ENCODE measurements around the gene ACOXL.

DNA sequence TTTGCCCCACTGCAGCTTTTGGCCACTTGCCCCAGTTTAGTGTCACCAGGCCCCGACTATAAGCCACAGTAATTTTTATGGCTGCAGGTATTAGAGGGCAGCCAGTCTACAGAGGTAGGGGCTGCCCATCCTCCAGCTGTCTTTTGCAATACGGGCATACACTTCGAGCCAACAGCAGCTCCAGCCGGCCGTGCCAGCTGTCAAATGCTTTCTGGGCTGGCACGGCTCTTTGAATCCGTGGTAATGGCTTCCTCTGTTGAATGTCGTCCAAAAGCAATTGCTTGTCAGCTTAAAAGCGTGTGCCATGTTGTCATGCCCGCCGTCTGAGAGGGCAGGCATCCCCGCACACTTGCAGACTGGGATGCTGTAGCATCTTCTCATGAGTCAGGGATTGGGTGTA is 429.6 kb downstream of the ACOXL start:
- TF ChIP-seq, protein P1, sequence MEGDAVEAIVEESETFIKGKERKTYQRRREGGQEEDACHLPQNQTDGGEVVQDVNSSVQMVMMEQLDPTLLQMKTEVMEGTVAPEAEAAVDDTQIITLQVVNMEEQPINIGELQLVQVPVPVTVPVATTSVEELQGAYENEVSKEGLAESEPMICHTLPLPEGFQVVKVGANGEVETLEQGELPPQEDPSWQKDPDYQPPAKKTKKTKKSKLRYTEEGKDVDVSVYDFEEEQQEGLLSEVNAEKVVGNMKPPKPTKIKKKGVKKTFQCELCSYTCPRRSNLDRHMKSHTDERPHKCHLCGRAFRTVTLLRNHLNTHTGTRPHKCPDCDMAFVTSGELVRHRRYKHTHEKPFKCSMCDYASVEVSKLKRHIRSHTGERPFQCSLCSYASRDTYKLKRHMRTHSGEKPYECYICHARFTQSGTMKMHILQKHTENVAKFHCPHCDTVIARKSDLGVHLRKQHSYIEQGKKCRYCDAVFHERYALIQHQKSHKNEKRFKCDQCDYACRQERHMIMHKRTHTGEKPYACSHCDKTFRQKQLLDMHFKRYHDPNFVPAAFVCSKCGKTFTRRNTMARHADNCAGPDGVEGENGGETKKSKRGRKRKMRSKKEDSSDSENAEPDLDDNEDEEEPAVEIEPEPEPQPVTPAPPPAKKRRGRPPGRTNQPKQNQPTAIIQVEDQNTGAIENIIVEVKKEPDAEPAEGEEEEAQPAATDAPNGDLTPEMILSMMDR (IDR thresholded peaks at IDR 0.05 in 2 of 3, conservative IDR thresholded peaks at IDR 0.05 in 1 of 3; ENCODE audit: control insufficient read depth in 2 of 3, extremely low read depth in 1 of 3, insufficient read depth in 1 of 3, low read depth in 3 of 3, low read length in 3 of 3), result no peak
- TF ChIP-seq, protein P2, sequence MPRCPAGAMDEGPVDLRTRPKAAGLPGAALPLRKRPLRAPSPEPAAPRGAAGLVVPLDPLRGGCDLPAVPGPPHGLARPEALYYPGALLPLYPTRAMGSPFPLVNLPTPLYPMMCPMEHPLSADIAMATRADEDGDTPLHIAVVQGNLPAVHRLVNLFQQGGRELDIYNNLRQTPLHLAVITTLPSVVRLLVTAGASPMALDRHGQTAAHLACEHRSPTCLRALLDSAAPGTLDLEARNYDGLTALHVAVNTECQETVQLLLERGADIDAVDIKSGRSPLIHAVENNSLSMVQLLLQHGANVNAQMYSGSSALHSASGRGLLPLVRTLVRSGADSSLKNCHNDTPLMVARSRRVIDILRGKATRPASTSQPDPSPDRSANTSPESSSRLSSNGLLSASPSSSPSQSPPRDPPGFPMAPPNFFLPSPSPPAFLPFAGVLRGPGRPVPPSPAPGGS (IDR thresholded peaks at IDR 0.05; ENCODE audit: borderline replicate concordance, insufficient read depth, low read depth, low read length, poor library complexity, severe bottlenecking), result no peak
- TF ChIP-seq MXI1 (IDR thresholded peaks at IDR 0.05; ENCODE audit: low read depth, low read length) (no peak), CBFB (IDR thresholded peaks at IDR 0.05; ENCODE audit: low read depth) (no peak), SMAD5 (IDR thresholded peaks at IDR 0.05; ENCODE audit: low read depth) (no peak), SPI1 (IDR thresholded peaks at IDR 0.05; ENCODE audit: borderline replicate concordance, insufficient read depth, low read depth, low read length) (no peak), JUND (IDR thresholded peaks at IDR 0.05; ENCODE audit: low read depth, low read length) (no peak), SMC3 (IDR thresholded peaks at IDR 0.05; ENCODE audit: borderline replicate concordance, low read length) (no peak), PAX8 (IDR thresholded peaks at IDR 0.05) (no peak), NFIC (IDR thresholded peaks at IDR 0.05; ENCODE audit: low read depth, low read length) (no peak)
- TF ChIP-seq, protein P3, sequence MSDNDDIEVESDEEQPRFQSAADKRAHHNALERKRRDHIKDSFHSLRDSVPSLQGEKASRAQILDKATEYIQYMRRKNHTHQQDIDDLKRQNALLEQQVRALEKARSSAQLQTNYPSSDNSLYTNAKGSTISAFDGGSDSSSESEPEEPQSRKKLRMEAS (IDR thresholded peaks at IDR 0.05; ENCODE audit: low read depth, low read length), result no peak

Measured in GM12878 (cell line).